ENCODE data around the gene GIPC1. TPM values are rescaled to one million over a fixed set of nuclear protein-coding genes. Genes with fewer than 3 reads are reported as not detected.
"Not testable (repeated sequence)": the region's sequence is repeated elsewhere in the genome, so short reads cannot be mapped to it uniquely, and the experiment has no call there.

GIPC1 gene
- total and polyA plus RNA-seq, 9 donors = 14.7 to 64.5 (median 40.9) TPM

GRCh38 chr19:14470031-14470876 is 25.7 kb downstream of the GIPC1 start:
- 81 to 84% (median 82%) methylated on average over 32 of the region's 32 CpGs for WGBS, 3 donors

DNA sequence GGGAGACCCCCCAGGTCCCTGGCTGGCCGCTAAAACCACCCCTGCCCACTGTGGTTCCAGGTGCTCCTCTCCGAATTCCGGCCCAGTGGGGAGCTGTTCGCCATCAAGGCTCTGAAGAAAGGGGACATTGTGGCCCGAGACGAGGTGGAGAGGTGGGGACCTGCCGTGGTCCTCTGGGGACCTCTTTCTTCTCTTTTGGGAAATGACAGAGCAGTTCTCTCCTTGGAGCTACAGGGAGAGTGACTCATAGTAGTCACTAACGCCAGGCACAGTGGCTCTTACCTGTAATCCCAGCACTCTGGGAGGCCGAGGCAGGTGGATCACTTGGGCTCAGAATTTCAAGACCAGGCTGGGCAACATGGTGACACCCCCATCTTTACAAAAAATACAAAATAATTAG is 28.1 kb downstream of the GIPC1 start:
- TF ChIP-seq, protein P1, sequence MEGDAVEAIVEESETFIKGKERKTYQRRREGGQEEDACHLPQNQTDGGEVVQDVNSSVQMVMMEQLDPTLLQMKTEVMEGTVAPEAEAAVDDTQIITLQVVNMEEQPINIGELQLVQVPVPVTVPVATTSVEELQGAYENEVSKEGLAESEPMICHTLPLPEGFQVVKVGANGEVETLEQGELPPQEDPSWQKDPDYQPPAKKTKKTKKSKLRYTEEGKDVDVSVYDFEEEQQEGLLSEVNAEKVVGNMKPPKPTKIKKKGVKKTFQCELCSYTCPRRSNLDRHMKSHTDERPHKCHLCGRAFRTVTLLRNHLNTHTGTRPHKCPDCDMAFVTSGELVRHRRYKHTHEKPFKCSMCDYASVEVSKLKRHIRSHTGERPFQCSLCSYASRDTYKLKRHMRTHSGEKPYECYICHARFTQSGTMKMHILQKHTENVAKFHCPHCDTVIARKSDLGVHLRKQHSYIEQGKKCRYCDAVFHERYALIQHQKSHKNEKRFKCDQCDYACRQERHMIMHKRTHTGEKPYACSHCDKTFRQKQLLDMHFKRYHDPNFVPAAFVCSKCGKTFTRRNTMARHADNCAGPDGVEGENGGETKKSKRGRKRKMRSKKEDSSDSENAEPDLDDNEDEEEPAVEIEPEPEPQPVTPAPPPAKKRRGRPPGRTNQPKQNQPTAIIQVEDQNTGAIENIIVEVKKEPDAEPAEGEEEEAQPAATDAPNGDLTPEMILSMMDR (IDR thresholded peaks at IDR 0.05) = no peak
- TF ChIP-seq EP300 (IDR thresholded peaks at IDR 0.05) = no peak
- TF ChIP-seq POLR2A (IDR thresholded peaks at IDR 0.05) = no peak
- no peaks in the 10 kb centered on the region for H3K27me3 ChIP-seq
- intact Hi-C loops (cut with DNase I) = no loop called here
- peaks cover 2% of the 10 kb centered on the region for H3K4me1 ChIP-seq (ENCODE audit: insufficient read depth)
- H3K27ac ChIP-seq = no peak overlapping the region
- WGBS, 3 donors = 71 to 82% (median 78%) methylated on average over 9 of the region's 9 CpGs
- DNase-seq = no peak
- no peaks in the 10 kb centered on the region for H3K9me3 ChIP-seq
- H3K4me3 ChIP-seq = no peak overlapping the region
- no peaks in the 10 kb centered on the region for H3K36me3 ChIP-seq

More at GRCh38 chr19:14470031-14470876, 25.7 kb downstream of the GIPC1 start:
- no peak overlapping the region for H3K27ac ChIP-seq
- H3K36me3 ChIP-seq = no peaks in the 10 kb centered on the region
- intact Hi-C loops (cut with DNase I) = loop anchor here in 1 of 4 donors (10.0 kb wide), 1 partner anchor 325 kb away; no protein-coding TSS in a partner anchor
- DNase-seq = no peak
- H3K4me3 ChIP-seq = no peak overlapping the region
- peaks cover 4% of the 10 kb centered on the region for H3K4me1 ChIP-seq (ENCODE audit: insufficient read depth)
- TF ChIP-seq, protein P1 (IDR thresholded peaks at IDR 0.05) = no peak
- TF ChIP-seq EP300 (IDR thresholded peaks at IDR 0.05) (no peak), POLR2A (IDR thresholded peaks at IDR 0.05) (no peak)
- no peaks in the 10 kb centered on the region for H3K27me3 ChIP-seq
- H3K9me3 ChIP-seq = no peaks in the 10 kb centered on the region

DNA sequence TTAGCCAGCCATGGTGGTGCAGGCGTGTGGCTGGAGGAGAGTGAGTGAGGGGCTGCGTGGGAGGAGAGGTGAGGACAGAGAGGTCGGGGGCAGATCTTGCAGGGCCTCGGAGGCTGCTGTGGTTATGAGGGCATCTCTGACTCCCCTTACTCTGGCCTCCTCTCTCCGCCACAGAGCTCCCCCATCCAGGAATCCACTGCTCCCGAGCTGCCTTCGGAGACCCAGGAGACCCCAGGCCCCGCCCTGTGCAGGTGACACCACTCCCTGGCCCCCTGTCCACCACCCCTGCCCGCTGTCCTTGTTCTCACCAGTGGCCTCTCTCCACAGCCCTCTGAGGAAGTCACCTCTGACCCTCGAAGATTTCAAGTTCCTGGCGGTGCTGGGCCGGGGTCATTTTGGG is 28.5 kb downstream of the GIPC1 start:
- intact Hi-C loops (cut with DNase I) = no loop called here
- H3K36me3 ChIP-seq = no peaks in the 10 kb centered on the region
- H3K4me1 ChIP-seq (ENCODE audit: insufficient read depth) = peaks cover 2% of the 10 kb centered on the region
- H3K27ac ChIP-seq = no peak overlapping the region
- no peaks in the 10 kb centered on the region for H3K9me3 ChIP-seq
- no peak overlapping the region for H3K4me3 ChIP-seq
- H3K27me3 ChIP-seq = no peaks in the 10 kb centered on the region
- 76 to 81% (median 79%) methylated on average over 12 of the region's 12 CpGs for WGBS, 3 donors
- TF ChIP-seq, protein P1 (IDR thresholded peaks at IDR 0.05) = no peak
- TF ChIP-seq EP300 (IDR thresholded peaks at IDR 0.05) = no peak
- no peak for TF ChIP-seq POLR2A (IDR thresholded peaks at IDR 0.05)
- no peak for DNase-seq

DNA sequence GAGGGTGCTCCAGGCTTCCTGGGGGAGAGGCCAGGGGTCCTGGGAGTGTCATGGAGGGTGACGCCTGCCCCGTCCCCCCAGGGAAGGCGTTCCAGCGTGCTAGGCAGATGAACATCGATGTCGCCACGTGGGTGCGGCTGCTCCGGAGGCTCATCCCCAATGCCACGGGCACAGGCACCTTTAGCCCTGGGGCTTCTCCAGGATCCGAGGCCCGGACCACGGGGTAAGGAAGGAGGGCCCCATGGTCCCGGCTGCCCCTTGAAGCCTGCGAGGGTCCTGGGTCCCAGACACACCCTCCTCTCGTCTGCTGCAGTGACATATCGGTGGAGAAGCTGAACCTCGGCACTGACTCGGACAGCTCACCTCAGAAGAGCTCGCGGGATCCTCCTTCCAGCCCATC is 32.2 kb downstream of the GIPC1 start:
- intact Hi-C loops (cut with DNase I) = no loop called here
- Histone ChIP-seq H3K4me3 (no peak overlapping the region), H3K9me3 (no peaks in the 10 kb centered on the region), H3K27ac (no peak overlapping the region), H3K36me3 (no peaks in the 10 kb centered on the region), H3K27me3 (no peaks in the 10 kb centered on the region), H3K4me1 (ENCODE audit: insufficient read depth) (no peaks in the 10 kb centered on the region)
- no peak for DNase-seq
- TF ChIP-seq, protein P1 (IDR thresholded peaks at IDR 0.05) = no peak
- TF ChIP-seq EP300 (IDR thresholded peaks at IDR 0.05) (no peak), POLR2A (IDR thresholded peaks at IDR 0.05) (no peak)
- WGBS, 3 donors = 92 to 96% (median 95%) methylated on average over 21 of the region's 21 CpGs

DNA sequence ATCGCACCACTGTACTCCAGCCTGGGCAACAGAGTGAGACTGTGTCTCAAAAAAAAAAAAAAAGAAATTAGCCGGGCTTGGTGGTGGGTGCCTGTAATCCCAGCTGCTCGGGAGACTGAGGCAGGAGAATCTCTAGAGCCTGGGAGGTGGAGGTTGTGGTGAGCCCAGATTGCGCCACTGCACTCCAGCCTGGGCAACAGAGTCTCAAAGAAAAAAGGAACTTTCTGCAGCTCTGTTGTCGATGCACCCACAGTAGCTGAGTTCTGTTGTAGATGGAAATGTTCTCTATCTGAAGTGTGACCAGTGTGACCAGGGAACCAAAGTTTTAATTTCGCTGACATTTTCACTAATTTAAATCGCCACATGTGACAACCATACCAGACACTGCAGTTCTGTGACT is 33.5 kb downstream of the GIPC1 start:
- H3K36me3 ChIP-seq = not testable (repeated sequence)
- 93 to 97% (median 96%) methylated on average over 7 of the region's 7 CpGs for WGBS, 3 donors

More for the DNA sequence above, 33.5 kb downstream of the GIPC1 start:
- H3K27ac ChIP-seq; H3K27me3 ChIP-seq; intact Hi-C loops (cut with DNase I); H3K4me3 ChIP-seq; H3K9me3 ChIP-seq; DNase-seq; H3K4me1 ChIP-seq (ENCODE audit: insufficient read depth): not testable (repeated sequence)

Data from ovary (tissue), 9 donors.